Esophagus (tissue), 2 donors: ENCODE measurements around the gene EZH1. TPM values are rescaled to one million over a fixed set of nuclear protein-coding genes. Genes with fewer than 3 reads are reported as not detected.

ENCODE experiments used
- H3K27ac ChIP-seq, 2 donors: one replicate each; pipeline ENCODE4 v1.5.1; 2013; ENCODE audit warnings: low read depth in 2 of 2, mild to moderate bottlenecking in 2 of 2, inconsistent platforms in 1 of 2, low read length in 1 of 2, moderate library complexity in 1 of 2
- H3K27me3 ChIP-seq, 2 donors: one replicate each; pipeline ENCODE4 v1.6.1; 2013; ENCODE audit warnings: low read length in 2 of 2, control low read depth in 1 of 2, mild to moderate bottlenecking in 1 of 2; ENCODE audit not compliant: insufficient read depth in 2 of 2, control insufficient read depth in 1 of 2
- H3K36me3 ChIP-seq, 2 donors: one replicate each; pipeline ENCODE4 v1.6.1; 2013; ENCODE audit warnings: low read length in 1 of 2; ENCODE audit not compliant: control insufficient read depth in 2 of 2, insufficient read depth in 2 of 2
- H3K4me1 ChIP-seq, 2 donors: one replicate each; pipeline ENCODE4 v1.6.1; 2013; ENCODE audit warnings: low read length in 1 of 2; ENCODE audit not compliant: control insufficient read depth in 2 of 2, insufficient read depth in 2 of 2
- H3K4me3 ChIP-seq, 2 donors: one replicate each; pipeline ENCODE4 v1.5.1; 2013; ENCODE audit warnings: low read length in 2 of 2, mild to moderate bottlenecking in 2 of 2, low read depth in 1 of 2, moderate library complexity in 1 of 2
- H3K9me3 ChIP-seq, 2 donors: one replicate each; pipeline ENCODE4 v1.6.1; 2013; ENCODE audit warnings: mild to moderate bottlenecking in 2 of 2, low read depth in 1 of 2, low read length in 1 of 2, moderate library complexity in 1 of 2; ENCODE audit not compliant: control insufficient read depth in 2 of 2, insufficient read depth in 1 of 2
- WGBS, 2 donors: extraction: QIAGEN DNeasy Blood & Tissue Kit; methylation state at CpG; one replicate each; pipeline ENCODE4 v1.1.7; 2013; 5-methylcytosine and 5-hydroxymethylcytosine counted together
- polyA plus RNA-seq, 2 donors: library from polyadenylated mRNA; stranded (reverse); fragments of 200-250 nt; gene quantifications; one replicate each; pipeline ENCODE4 v1.2.3, GENCODE V29; 2013
- donor health status: healthy with polysubstance abuse.
- donor health status: Bipolar disorder and iron deficiency.

The EZH1 gene
- polyA plus RNA-seq, 2 donors, result 15.6 to 19.8 TPM

- H3K36me3 ChIP-seq, result peaks cover 4 to 5% of the 10 kb centered on the region in 2 donors
Observed at GRCh38 chr17:42725143-42725542, 19.7 kb downstream of the EZH1 start.

GRCh38 chr17:42723636-42724035 is 21.2 kb downstream of the EZH1 start:
- H3K27me3 ChIP-seq, result no peaks in the 10 kb centered on the region

More at GRCh38 chr17:42725143-42725542, 19.7 kb downstream of the EZH1 start:
- Histone ChIP-seq H3K27ac (no peak overlapping the region), H3K4me3 (no peak overlapping the region), H3K4me1 (no peaks in the 10 kb centered on the region), H3K27me3 (no peaks in the 10 kb centered on the region), H3K9me3 (no peaks in the 10 kb centered on the region)
- whole genome bisulfite sequencing, 2 donors, result 97 to 98% methylated on average over 6 of the region's 6 CpGs

GRCh38 chr17:42720996-42721583 is 23.8 kb downstream of the EZH1 start:
- Histone ChIP-seq H3K27ac (no peak overlapping the region), H3K9me3 (no peaks in the 10 kb centered on the region), H3K4me1 (no peaks in the 10 kb centered on the region), H3K27me3 (no peaks in the 10 kb centered on the region), H3K4me3 (no peak overlapping the region), H3K36me3 (peaks cover 14 to 17% of the 10 kb centered on the region in 2 donors)
- WGBS, 2 donors, result 5 to 9% methylated on average over 2 of the region's 2 CpGs

More at GRCh38 chr17:42723636-42724035, 21.2 kb downstream of the EZH1 start:
- Histone ChIP-seq H3K27ac (no peak overlapping the region), H3K36me3 (peaks cover 4 to 5% of the 10 kb centered on the region in 2 donors), H3K4me3 (no peak overlapping the region), H3K4me1 (no peaks in the 10 kb centered on the region), H3K9me3 (no peaks in the 10 kb centered on the region)
- 84 to 86% methylated on average over 3 of the region's 3 CpGs for WGBS, 2 donors

- H3K4me3 ChIP-seq, result no peak overlapping the region
- H3K27ac ChIP-seq, result no peak overlapping the region
- 87 to 93% methylated on average over 2 of the region's 2 CpGs for WGBS, 2 donors
- H3K4me1 ChIP-seq, result no peaks in the 10 kb centered on the region
- no peaks in the 10 kb centered on the region for H3K27me3 ChIP-seq
- no peaks in the 10 kb centered on the region for H3K9me3 ChIP-seq
- H3K36me3 ChIP-seq, result peaks cover 24 to 44% of the 10 kb centered on the region in 2 donors
Observed at GRCh38 chr17:42709561-42709960, 35.3 kb downstream of the EZH1 start.

- Histone ChIP-seq H3K9me3 (no peaks in the 10 kb centered on the region), H3K4me3 (no peak overlapping the region), H3K4me1 (no peaks in the 10 kb centered on the region), H3K27me3 (no peaks in the 10 kb centered on the region), H3K27ac (no peak overlapping the region), H3K36me3 (peaks cover 32 to 48% of the 10 kb centered on the region in 2 donors)
- 91 to 96% methylated on average over 3 of the region's 3 CpGs for WGBS, 2 donors
Observed at GRCh38 chr17:42708588-42708987, 36.3 kb downstream of the EZH1 start.

- WGBS, 2 donors, result 73 to 78% methylated on average over 5 of the region's 5 CpGs
- H3K27ac ChIP-seq, result no peak overlapping the region
- H3K27me3 ChIP-seq, result no peaks in the 10 kb centered on the region
- no peak overlapping the region for H3K4me3 ChIP-seq
- no peaks in the 10 kb centered on the region for H3K9me3 ChIP-seq
- H3K36me3 ChIP-seq, result peaks cover 30 to 47% of the 10 kb centered on the region in 2 donors
- no peaks in the 10 kb centered on the region for H3K4me1 ChIP-seq
Observed at GRCh38 chr17:42706732-42707131, 38.1 kb downstream of the EZH1 start.

- no peak overlapping the region for H3K27ac ChIP-seq
Observed at GRCh38 chr17:42704837-42705494, 39.9 kb downstream of the EZH1 start.

GRCh38 chr17:42704490-42704836 is 40.4 kb downstream of the EZH1 start:
- WGBS, 2 donors, result 86 to 98% methylated on average over 5 of the region's 5 CpGs
- Histone ChIP-seq H3K4me3 (no peak overlapping the region), H3K9me3 (no peaks in the 10 kb centered on the region), H3K27me3 (no peaks in the 10 kb centered on the region), H3K36me3 (peaks cover 32 to 50% of the 10 kb centered on the region in 2 donors), H3K4me1 (no peaks in the 10 kb centered on the region), H3K27ac (no peak overlapping the region)

More at GRCh38 chr17:42704837-42705494, 39.9 kb downstream of the EZH1 start:
- Histone ChIP-seq H3K9me3 (no peaks in the 10 kb centered on the region), H3K36me3 (peaks cover 32 to 52% of the 10 kb centered on the region in 2 donors), H3K27me3 (no peaks in the 10 kb centered on the region), H3K4me1 (no peaks in the 10 kb centered on the region), H3K4me3 (no peak overlapping the region)
- 80 to 84% methylated on average over 8 of the region's 8 CpGs for WGBS, 2 donors

- H3K36me3 ChIP-seq, result peaks cover 27 to 38% of the 10 kb centered on the region in 2 donors
- 86 to 88% methylated on average over 11 of the region's 11 CpGs for WGBS, 2 donors
- no peaks in the 10 kb centered on the region for H3K9me3 ChIP-seq
- no peaks in the 10 kb centered on the region for H3K4me1 ChIP-seq
- H3K27ac ChIP-seq, result no peak overlapping the region
- no peak overlapping the region for H3K4me3 ChIP-seq
- H3K27me3 ChIP-seq, result no peaks in the 10 kb centered on the region
Observed at GRCh38 chr17:42702446-42702845, 42.4 kb downstream of the EZH1 start.
